G401.6 (cell line): ENCODE results near the gene RNF144A.

Experiments used
- FAIRE-seq: peaks from 2 replicates; lab custom pipeline; 2012; peaks lifted over from hg19 to GRCh38; lab: Jason Lieb, UNC

Gene RNF144A

DNA sequence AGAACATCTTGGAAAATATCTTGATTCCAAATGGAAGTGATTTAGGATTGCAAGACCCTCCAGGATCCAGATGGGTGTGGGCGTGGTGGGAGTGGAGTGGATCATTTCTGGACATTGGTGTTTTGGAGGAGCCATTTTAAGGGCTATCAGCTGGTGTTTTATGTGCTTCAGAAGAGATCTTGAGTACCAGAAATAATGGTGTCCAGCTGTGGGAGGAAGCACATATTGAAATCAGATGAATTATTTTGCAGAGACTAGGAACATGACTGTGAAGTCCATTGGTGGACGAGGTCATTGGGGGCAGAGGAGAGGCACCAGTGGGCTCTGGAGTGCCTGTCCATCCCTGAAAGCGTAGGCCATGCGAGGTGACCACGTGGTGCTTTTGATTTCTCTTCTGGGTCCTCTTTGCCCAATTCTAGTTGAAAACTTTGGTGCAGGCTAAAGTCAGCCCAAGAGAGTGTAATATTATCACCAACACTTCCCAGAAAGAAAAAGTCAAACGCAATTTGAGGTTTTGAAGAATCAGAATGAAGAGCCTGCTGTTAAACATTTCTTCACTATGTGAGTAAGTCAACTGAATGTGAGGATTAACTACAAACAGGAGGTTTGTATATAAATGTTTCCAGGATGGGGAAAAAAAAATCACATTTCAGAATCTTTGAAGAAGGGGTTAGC, 31.6 kb downstream of the RNF144A start:
- no peak for FAIRE-seq

- no peak for FAIRE-seq
These were observed 33.8 kb downstream of the RNF144A start for GRCh38 chr2:6951046-6951445.

GRCh38 chr2:6952101-6952500, 34.9 kb downstream of the RNF144A start:
- no peak for FAIRE-seq

- FAIRE-seq = no peak
These were observed 37.4 kb downstream of the RNF144A start for GRCh38 chr2:6954586-6954985.

DNA sequence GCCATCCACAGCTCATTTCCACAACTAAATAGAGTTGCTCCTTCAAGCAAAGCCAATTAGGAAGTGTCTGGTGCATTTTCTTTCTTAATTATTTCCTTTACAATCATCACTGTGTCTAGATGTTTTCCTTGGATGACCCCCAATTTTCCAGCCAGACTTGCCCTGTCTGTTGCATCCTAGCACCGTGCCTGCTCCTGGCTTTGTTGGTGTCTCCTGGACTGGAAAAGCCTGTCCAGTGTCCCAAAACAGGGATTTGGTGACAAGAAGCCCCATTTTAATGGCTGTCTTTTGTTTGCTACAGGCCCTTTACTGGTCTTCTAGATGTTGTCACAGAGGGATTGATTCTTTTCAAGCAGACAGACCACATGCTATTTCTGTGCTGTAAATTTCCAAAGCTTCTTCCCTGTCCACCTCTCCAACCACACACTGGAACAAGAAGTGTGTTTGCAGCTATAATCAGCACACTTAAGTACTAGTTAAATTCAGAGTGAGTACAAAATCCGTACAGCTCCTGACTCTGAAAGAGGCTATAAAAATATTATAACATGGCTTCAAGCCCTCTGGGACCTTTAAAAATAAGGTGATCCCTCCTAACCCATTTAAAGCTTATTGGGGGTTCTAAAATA, 38.4 kb downstream of the RNF144A start:
- no peak for FAIRE-seq

DNA sequence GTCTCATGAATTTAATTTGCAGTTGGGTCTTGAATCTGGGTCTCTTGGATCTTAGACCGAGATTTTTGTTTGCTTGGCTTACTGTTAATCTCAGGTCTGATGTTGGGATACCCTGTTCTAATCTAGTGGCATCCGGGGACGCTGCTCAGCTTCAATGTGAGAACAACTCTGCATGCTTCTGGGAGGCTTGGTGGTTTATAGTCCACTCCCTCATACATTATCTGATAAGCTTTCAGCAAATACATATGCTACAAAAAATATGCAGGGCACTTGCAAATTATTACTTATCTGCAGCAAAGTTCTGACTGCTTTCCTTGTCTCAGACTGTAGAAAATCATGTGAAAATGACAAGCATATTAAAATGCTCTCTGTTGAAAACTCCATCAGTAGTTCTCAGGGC, 39.4 kb downstream of the RNF144A start:
- FAIRE-seq = no peak

DNA sequence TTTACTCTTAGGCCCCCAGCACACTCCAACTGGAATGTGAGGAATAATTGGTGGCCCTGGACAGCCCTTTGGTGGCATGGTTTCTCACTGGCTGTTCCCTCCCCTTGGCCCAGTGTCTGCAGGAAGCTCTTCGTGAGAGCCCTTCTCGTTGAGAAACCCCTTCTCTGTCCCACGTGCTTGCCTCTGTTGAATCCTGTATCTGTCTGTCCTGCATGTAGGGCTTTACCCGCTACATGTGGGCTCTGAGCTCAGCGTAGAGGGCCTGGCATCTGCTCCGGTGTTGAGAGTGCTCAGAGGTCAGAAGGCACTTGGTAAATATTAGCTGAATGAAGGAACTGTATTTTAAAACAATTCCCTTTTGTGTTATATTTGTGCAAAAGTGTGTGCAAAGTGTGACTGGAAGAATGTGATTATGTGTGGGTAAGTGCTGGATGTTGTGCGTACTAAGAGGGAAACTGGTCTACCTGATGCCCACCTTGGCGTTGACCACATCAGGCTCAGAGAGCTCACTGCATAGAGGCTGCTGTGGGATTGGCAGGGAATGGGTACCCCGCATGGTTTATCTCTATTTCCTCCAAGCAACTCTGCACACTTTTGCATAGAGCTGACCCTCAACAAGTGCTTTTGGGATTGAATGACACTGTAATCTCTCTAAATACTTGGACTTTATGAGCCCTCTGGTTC, 40.0 kb downstream of the RNF144A start:
- no peak for FAIRE-seq

DNA sequence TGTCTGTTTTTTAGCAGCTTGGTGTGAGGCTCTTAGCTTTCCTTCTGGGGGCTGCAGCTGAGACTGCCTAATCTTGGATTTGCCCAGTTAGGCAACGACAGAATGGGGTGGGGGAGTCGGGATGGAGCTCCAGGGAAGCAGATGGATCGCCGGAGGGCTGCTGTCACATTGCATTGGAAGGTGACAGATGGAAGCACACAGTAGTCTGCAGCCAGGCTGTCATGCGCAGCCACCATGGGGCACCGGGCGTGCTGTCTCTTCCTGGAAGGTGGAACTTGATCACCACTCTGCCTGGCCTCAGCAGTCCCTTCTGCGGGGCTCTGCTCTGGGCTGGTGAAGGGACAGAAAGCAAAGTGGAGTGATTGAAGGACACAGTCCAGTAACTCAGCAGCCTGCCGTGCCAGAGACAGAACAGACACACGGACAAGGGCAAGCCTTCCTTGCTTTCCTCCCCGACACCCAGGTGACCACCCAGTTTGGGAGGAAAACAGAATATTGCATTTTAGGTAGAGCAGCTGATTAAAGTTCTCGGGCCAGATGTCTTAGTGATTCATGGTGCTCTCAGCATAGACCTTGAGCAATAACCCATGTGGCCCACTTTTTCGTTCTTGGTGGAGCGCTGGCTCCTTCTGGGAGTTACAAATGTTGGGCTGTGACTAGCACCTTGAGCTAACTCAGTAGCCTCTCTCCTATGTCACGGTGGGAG, 40.9 kb downstream of the RNF144A start:
- no peak for FAIRE-seq

GRCh38 chr2:6958616-6959235, 41.5 kb downstream of the RNF144A start:
- FAIRE-seq = no peak

DNA sequence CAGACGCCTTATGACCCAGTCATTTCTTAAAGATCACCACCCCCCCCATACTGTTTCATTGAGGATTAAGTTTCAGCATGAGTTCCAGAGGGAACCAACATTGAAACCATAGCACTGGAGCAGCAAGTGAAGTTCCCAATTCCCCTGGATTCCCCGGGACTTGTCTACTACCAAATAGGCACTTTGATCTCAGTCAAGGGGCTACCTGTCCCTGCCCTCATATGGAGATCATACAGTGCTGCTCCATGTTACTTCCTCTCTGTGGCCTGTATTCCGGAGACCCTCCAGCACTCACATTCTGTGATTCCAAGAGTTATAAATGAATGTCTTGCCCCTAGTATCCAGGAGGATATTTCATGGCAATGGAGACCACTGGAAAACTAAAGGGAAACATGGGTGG, 42.5 kb downstream of the RNF144A start:
- FAIRE-seq = no peak

GRCh38 chr2:6960659-6961058, 43.4 kb downstream of the RNF144A start:
- FAIRE-seq = no peak

GRCh38 chr2:6963727-6964126, 46.5 kb downstream of the RNF144A start:
- no peak for FAIRE-seq

DNA sequence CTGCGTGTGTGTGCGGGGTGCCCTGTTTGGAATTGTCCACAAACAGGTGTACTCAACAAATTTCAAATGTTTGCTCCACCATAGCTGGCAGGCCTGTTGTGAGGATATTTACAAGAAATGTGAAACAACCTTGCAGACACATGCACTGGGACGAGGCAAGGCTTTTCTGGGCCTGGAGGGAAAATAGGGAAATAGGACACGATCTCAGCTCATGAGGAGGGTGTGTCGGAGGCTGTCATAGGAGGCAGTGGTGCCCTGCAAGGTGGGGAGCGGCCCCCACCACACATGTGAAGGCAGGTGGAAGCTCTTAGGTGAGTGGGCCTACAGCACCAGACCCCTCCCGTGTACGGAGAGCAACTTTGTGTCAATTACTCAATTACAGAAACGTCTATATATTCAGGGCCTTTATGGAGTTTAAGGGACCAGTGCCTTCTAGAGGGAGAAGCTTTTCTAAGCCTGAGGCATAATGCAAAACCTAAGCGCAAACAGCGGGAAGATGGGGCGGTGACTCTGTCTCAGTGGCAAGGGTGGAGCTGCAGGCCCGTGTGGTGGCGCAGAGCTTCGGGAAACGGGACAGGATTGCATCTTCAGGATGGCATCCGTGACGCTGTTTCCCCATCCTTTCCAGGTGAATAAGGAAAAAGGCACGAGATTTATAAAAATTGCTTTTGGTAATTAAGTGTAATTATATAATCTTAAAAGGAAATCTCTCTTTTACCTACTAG, 48.0 kb downstream of the RNF144A start:
- no peak for FAIRE-seq

DNA sequence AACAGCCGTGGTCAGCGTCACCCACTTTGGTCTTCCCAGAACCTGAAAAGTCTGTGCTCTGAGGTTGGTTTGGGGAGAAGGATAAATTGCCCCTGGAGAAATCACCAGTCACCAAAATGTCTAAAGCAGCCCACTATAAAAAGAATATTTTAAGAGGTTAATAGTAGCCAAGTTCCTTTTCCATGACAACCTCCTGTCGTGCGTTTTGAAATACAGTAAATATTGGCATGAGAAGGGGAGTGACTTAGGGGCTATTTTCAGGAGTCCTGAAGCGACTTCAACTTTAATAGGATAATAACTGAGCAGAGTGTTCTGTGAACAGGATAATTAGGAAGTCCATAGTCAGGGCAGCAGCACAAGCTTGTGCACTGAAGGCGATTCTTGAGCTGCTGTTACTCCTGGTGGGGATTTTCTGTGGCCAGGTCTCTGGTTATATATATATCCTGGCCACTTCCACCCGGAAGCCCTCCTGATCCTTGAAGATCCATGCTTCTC, 49.3 kb downstream of the RNF144A start:
- no peak for FAIRE-seq

- FAIRE-seq = no peak
These were observed 50.1 kb downstream of the RNF144A start for GRCh38 chr2:6967301-6967700.

DNA sequence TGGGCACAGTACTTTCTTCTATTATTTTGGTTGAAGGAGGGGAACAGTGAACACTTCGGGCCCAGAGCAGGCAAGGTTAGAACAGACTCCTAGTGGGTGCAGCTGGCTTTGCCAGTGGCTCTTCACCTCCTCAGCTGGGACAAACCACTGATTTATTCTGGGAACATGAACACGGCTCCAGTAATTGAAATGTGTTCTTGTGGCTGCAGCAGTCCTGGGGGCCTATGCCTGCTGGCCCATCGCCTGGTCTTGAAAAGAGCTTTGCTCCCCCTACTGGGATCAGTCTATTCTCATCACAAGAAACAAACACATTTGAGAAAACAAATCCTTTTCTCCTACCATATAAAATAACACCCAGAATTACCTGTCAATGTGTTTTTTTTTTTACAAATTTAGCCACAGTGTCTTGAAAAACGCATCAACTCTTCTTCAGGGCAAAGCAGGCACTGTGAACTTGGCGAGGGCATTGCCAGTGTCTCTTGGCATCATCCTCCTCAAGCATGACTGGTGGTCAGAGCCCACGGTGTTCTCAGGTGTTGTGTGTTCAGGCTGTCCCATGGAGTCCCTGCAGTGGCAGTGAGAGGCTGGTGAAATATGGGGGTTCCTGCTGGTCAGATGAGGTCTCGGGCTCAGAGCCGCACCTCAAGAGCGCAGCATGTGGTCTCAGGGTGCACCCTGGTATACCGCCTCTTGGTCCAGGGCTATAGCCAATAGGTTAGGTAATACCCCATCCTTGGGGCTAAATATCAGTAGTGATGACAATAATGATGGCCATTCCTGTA, 51.3 kb downstream of the RNF144A start:
- no peak for FAIRE-seq

DNA sequence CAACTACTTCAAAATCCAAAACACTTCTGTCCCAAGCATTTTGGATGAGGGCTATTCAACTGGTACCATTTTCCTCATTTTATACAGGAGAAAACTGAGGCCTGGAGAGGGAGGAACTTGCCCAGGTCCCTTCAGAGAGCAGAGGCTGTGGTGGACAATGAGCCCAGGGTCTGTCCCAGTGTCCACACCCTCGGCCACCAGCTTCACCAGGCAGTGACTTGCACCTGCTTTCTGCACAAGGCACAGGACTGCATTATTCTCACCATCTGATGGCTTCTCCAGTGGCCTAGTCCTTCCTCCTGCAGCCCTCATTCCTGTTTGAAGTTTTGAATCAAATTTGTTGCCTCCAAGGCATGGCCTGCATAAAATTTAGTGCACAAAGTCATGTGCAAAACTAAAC, 53.3 kb downstream of the RNF144A start:
- no peak for FAIRE-seq

DNA sequence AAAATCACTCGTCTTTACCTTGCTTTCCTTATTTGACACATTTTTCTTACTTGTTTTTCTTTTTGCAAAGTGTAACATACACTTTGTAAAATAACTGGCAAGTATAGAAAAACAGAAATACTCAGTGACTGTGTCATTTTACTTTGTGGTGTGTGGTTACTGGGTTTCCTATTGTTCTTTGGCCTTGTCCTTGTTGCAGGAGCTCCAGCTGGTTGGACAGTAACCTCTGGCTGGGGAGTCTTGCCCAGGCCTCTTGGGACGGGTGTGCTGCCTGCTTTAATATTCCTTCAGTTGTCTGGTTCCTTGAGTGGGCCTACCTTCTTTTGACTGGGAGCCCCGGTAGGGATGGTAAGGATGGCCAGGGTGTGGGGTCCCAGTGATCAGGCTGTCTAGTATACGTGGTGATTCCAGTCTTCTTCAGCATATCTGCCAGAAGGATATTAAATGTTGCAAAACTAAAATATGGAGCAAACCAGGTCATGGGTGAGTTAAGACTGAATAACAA, 53.8 kb downstream of the RNF144A start:
- FAIRE-seq = no peak

DNA sequence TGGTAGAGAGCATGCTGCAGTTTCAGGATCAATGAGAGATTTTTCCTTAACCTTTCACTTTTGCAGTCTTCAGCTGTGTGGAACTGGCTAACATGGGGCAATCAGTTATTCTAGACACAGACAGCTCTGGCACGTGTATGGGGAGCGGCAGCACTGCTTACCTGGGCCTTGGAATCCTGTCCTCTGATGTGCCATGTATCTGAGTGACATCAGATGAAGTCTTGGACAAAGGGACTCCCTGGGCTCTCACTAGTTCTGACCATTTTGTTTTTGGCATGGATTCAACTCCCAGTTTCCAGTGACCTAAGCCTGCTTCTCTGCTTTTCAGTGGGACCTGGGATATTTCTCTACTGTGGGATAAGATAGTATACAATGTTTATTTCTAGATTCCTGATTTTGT, 54.3 kb downstream of the RNF144A start:
- no peak for FAIRE-seq

DNA sequence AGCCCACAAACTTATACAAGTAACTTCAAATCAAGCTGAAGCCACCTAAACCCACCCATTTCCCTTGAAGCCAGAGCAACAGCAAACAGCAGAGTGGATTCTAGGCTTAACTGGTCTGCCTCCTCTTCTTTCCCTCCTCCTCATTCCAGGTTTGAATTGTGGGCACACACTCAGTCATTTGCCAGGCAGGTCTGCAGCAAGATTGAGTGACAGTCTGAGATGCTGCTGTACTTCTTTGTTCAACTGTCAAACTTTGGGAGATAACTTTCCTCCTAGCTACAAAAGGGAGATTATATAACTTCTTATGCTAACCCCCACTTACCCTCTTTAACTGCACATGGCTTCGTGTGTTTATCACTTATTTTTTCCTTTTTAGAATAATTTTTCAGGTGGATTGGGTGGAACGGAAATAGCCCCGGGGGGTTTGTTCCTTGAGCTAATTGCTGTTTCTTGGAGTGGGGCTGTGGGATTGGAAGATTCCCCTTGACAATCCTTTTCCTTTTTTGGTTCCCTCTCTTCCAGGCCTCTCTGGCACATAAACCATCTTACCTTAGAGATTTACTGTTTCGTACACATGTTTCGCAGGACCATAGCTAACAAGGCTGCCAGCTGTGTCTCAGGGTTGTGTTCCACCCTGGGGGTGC, 55.0 kb downstream of the RNF144A start:
- no peak for FAIRE-seq
